HEK293T (cell line): ENCODE measurements around the gene BCL2A1.

Source experiments
- BHLHE40 ChIP-seq: fragments of 450-650 bp; IDR thresholded peaks from 2 replicates; pipeline ENCODE4 v1.6.1; 2016; ENCODE audit warnings: mild to moderate bottlenecking, moderate library complexity, borderline replicate concordance
- CTBP1 ChIP-seq: fragments of 450-650 bp; IDR thresholded peaks from 2 replicates; pipeline ENCODE4 v1.6.1; 2016; ENCODE audit warnings: borderline replicate concordance
- ELF4 ChIP-seq: fragments of 450-650 bp; IDR thresholded peaks from 2 replicates; pipeline ENCODE4 v1.6.1; 2017; ENCODE audit warnings: antibody characterized with exemption
- FOXK2 ChIP-seq: fragments of 450-650 bp; IDR thresholded peaks from 2 replicates; pipeline ENCODE4 v1.6.1; 2016; ENCODE audit warnings: mild to moderate bottlenecking
- LEF1 ChIP-seq: fragments of 450-650 bp; IDR thresholded peaks from 2 replicates; pipeline ENCODE4 v1.6.1; 2017; ENCODE audit warnings: mild to moderate bottlenecking, borderline replicate concordance
- PKNOX1 ChIP-seq: fragments of 450-650 bp; IDR thresholded peaks from 2 replicates; pipeline ENCODE4 v1.6.1; 2016
- SP1 ChIP-seq: fragments of 450-650 bp; IDR thresholded peaks from 2 replicates; pipeline ENCODE4 v1.6.1; 2017
- SUZ12 ChIP-seq: fragments of 450-650 bp; IDR thresholded peaks from 2 replicates; pipeline ENCODE4 v1.6.1; 2016; ENCODE audit warnings: mild to moderate bottlenecking

GRCh38 chr15:80015156-80015555 is 44.2 kb upstream of the BCL2A1 start:
- TF ChIP-seq ELF4 (no peak), FOXK2 (no peak), SP1 (no peak), LEF1 (no peak), SUZ12 (no peak), PKNOX1 (no peak), CTBP1 (no peak), BHLHE40 (no peak)
